HCEC 1CT (cell line): ENCODE measurements around the gene TEX51.
A peak's percentile ranks its signal among the peaks of the same experiment; 100 is the strongest.

Source experiments
- DNase-seq: peaks from one replicate; pipeline ENCODE4 v3.0.0-alpha.2; 2017

Gene TEX51

DNA sequence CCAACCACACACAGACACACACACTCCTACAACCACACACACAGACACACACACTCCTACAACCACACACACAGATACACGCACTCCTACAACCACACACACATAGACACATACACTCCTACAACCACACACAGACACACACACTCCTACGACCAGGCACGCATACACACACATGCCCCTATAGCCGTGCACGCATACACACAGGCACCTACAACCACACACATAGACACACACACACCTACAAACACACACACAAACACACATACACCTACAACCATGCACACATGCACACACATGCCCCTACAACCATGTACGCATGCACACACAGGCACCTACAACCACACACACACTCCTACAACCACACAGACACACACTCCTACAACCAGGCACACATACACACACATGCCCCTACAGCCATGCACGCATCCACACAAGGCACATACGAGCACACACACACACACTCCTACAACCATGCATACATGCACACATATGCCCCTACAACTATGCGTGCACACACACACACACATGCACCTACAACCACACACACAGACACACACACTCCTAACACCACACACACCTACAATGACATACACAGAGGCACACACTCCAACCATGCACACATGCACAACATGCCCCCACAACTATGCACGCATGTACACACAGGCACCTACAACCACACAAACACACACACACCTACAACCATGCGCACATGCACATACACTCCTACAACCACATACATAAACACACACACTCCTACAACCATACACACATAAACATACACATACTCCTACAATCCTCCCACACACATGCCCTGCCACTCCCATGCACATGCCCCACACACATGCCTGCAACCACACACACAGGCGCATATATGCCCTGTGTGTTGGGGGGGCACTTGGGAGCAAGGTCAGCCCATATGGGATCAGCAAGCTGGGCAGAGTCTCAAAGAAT, 19.1 kb upstream of the TEX51 start:
- DNase-seq, result no peak

DNA sequence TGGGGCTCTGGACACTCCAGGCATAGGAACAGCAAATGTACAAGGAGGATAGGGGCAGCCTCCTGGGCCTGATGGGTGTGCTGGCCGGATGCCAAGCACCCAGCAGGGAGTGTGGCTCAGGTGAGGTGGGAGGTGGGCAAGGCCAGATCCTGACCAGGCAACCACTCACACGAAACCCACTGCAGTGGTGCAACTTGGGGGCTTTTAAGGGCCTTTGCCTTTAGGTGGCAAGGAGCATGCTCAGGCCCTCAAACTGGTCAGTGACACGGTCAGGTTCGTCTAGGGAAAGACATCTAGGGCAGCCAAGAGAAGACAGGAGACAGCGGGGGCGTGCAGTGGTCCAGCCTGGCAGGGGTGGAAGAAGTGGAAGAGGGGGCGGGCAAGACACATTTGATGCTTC, 18.4 kb upstream of the TEX51 start:
- DNase-seq, result no peak

DNA sequence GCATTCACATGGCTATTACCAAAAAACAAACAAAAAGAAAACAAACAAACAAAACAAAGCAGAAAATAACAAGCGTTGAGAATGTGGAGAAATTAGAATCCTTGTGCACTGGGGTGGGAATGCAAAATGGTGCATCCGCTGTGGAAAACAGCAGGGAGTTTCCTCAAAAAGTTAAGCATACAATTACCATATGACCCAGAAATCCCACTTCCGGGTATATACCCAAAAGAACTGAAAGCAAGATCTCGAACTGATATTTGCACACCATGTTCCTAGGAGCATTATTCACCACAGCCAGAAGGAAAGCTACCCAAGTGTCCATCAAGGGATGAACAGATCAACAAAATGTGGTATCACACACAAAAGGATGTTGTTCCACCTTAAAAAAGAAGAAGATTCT, 17.9 kb upstream of the TEX51 start:
- DNase-seq, result no peak

DNA sequence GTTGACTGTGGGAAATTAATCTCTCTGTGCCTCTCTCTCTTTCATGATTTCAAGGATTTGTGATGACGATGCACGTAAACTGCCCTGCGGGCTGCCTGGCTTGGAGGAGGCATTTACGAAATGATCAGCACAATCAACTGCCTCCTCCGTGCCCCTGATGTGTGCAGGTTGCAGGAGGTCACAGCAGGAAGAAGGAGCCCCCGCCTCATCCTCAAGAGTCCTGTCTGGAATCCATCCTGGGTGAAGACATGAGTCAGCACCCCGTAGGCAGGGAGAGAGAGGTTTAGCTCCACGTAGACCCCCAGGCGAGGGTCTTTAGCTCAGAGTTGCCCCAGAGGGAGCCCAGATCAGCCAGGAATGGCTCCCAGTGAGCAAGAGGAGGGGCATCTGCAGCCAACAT, 17.1 kb upstream of the TEX51 start:
- DNase-seq, result no peak

GRCh38 chr2:126882181-126882580, 16.5 kb upstream of the TEX51 start:
- no peak for DNase-seq

- no peak for DNase-seq
These were observed 15.7 kb upstream of the TEX51 start for GRCh38 chr2:126882736-126883665.

GRCh38 chr2:126883666-126884040, 15.0 kb upstream of the TEX51 start:
- no peak for DNase-seq

- no peak for DNase-seq
These were observed 13.6 kb upstream of the TEX51 start for GRCh38 chr2:126884861-126885750.

DNA sequence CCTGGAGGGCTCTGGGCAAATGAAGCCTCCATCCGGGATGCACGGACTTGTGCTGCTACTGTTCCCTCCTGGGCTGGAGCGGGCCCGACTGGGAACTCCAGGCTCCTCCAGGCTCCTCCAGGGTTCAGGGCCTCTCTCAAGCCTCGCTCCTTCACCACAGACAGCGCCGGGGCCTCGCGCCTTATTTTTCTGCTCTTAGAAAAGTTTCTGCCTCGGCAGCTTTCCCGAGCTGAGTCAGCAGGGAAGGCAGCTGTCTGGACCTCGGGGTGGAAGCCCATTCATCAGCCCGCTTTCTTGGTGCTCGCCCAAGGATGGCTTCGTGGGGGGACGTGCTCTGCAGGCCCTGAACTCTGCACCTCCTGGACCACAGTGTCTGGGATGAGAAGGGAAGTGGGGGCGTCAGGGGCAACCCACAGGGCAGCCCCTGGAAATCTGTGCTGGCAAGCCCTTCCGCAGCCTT, 12.9 kb upstream of the TEX51 start:
- peak; percentile 8 for DNase-seq

GRCh38 chr2:126886211-126886915, 12.3 kb upstream of the TEX51 start:
- peak; percentile 25 for DNase-seq

DNA sequence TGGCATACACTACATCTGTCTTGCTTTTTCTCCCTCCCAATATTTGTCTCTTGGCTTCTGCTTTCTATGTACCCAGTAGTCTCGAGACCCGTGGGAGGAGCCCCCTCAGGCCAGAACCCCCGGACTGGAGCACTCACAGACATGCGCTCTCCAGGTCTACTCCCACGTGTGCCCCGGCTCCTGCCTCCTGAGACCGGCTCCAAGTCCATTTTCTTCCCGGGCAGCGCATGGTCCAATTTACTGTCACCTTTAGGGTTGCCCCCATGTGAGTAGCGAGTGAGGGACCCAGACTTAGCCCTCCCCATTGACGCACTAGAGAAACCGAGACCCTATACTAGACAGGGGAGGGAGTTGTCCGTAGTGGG, 11.8 kb upstream of the TEX51 start:
- no peak for DNase-seq

GRCh38 chr2:126887506-126887905, 11.2 kb upstream of the TEX51 start:
- DNase-seq, result no peak

DNA sequence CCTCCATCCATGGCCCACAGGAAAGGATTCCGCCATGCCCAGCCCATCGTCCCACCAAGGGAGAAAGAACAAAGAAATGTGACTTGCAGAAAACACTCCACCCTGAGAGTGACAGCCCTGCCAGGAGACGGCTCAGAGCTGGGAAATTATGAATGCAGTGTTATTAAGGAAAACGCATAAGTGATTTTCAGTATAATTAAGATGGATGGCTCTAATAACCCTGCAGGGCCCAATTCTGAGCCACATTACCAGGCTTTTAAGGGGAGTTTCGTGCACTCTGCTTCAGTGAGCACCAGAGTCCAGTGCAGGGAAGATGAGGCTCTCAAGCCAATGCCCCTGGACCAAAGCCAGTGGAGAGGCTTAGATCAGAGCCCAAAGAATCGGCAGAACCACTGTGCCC, 10.6 kb upstream of the TEX51 start:
- no peak for DNase-seq

GRCh38 chr2:126889071-126889470, 9.6 kb upstream of the TEX51 start:
- no peak for DNase-seq

- DNase-seq, result no peak
These were observed 9.1 kb upstream of the TEX51 start for GRCh38 chr2:126889496-126890135.

- DNase-seq, result no peak
These were observed 8.6 kb upstream of the TEX51 start for GRCh38 chr2:126890136-126890510.

- DNase-seq, result no peak
These were observed 7.9 kb upstream of the TEX51 start for GRCh38 chr2:126890551-126891450.

GRCh38 chr2:126891681-126892500, 6.8 kb upstream of the TEX51 start:
- no peak for DNase-seq

- DNase-seq, result no peak
These were observed 5.5 kb upstream of the TEX51 start for GRCh38 chr2:126893153-126893552.

GRCh38 chr2:126893606-126894005, 5.1 kb upstream of the TEX51 start:
- DNase-seq, result no peak
